ENCODE measurements around the gene LRRC51. TPM values are rescaled to one million over a fixed set of nuclear protein-coding genes. Genes with fewer than 3 reads are reported as not detected.
A peak's percentile ranks its signal among the peaks of the same experiment; 100 is the strongest.
"Not testable (repeated sequence)": the region's sequence is repeated elsewhere in the genome, so short reads cannot be mapped to it uniquely, and the experiment has no call there.

LRRC51 gene
- total RNA-seq, 8 experiments from 2014 or later, result 3.6 to 39.0 (median 12.6) TPM

DNA sequence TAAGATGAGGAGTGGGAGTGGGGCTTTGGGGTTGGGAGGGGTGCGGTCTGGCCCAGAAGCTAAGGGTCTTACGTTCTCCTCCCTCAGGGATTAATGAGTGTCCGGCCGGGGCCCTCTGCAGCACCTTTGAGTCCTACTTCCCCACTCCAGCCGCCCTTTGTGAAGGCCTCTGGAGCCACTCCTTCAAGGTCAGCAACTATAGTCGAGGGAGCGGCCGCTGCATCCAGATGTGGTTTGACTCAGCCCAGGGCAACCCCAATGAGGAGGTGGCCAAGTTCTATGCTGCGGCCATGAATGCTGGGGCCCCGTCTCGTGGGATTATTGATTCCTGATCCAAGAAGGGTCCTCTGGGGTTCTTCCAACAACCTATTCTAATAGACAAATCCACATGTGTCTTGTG is 58.9 kb downstream of the LRRC51 start:
- Histone ChIP-seq H3K27ac (no peak overlapping the region), H3K4me3 (no peak overlapping the region), H3K4me1 (replicated peaks in 1 of 2) (no peaks in the 10 kb centered on the region)
- no peak for ATAC-seq (replicated peaks in 6 of 8)
- WGBS, 10 experiments, result 90 to 100% methylated on average over 2 of the region's 11 CpGs; no CpG with 5 or more reads in 8 of the 10 experiments
- in situ Hi-C loops (cut with MboI; ENCODE audit: low pct_unique_long_range_greater_than_20kb in 2 of 9, low sequenced_read_pairs in 9 of 9, unreplicated experiment in 9 of 9), result no loop called here

GRCh38 chr11:72140661-72141060 is 60.0 kb downstream of the LRRC51 start:
- no peak for ATAC-seq (replicated peaks in 6 of 8)
- H3K4me3 ChIP-seq, result no peak overlapping the region
- in situ Hi-C loops (cut with MboI; ENCODE audit: low pct_unique_long_range_greater_than_20kb in 2 of 9, low sequenced_read_pairs in 9 of 9, unreplicated experiment in 9 of 9), result no loop called here

GRCh38 chr11:72141066-72141465 is 60.4 kb downstream of the LRRC51 start:
- Histone ChIP-seq H3K27ac (no peak overlapping the region), H3K4me3 (no peak overlapping the region), H3K4me1 (replicated peaks in 1 of 2) (no peaks in the 10 kb centered on the region)
- ATAC-seq (replicated peaks in 6 of 8), result no peak
- in situ Hi-C loops (cut with MboI; ENCODE audit: low pct_unique_long_range_greater_than_20kb in 2 of 9, low sequenced_read_pairs in 9 of 9, unreplicated experiment in 9 of 9), result no loop called here
- WGBS, 10 experiments, result 0 to 71% (median 26%) methylated on average over 1 to 3 of the region's 3 CpGs; no CpG with 5 or more reads in 2 of the 10 experiments

More at GRCh38 chr11:72140661-72141060, 60.0 kb downstream of the LRRC51 start:
- Histone ChIP-seq H3K27ac (no peak overlapping the region), H3K4me1 (replicated peaks in 1 of 2) (no peaks in the 10 kb centered on the region)
- 76 to 100% (median 90%) methylated on average over 1 to 2 of the region's 2 CpGs; no CpG with 5 or more reads in 6 of the 10 experiments for WGBS, 10 experiments

DNA sequence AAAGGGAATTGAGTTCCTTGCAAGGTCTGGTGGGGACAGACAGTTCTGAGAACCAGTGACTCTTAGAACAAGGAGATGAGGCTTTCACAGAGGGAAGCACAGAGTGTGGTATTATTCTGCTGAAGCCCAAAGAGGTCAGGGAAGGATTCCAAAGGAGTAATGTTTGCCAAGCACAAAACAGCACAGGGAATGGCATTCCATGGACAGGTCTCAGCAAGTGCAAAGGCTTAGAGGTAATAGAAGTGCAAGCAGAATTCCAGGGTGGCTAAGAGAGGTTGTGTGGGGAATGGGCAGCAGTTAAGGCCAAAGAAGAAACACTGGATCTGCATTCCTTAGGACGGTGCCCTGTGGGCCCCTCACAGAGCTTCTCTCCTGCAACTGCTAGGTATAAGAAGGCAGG is 61.4 kb downstream of the LRRC51 start:
- H3K4me1 ChIP-seq (replicated peaks in 1 of 2); in situ Hi-C loops (cut with MboI; ENCODE audit: low pct_unique_long_range_greater_than_20kb in 2 of 9, low sequenced_read_pairs in 9 of 9, unreplicated experiment in 9 of 9); ATAC-seq (replicated peaks in 6 of 8); H3K4me3 ChIP-seq; H3K27ac ChIP-seq: not testable (repeated sequence)
- no CpG with 5 or more reads among the region's 1 CpG for WGBS, 10 experiments

DNA sequence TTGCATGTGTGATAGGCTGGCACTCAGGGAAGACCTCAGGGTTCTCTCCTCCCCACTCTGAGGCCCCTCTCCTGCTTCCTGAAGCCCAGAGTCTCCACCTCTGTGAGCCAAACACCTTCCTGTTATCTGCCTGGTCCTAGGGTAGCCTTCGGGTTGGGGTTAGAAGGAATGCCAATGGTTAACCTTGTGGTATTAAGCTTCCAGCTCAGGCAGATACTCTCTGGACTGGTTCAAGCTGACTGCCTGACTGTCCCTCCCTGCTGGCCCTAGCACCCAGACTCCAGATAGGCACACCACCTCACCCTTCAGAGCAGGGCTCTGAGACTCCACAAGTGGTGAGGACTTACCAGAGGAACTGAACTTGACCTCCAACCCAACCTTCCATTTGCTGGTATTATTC is 61.9 kb downstream of the LRRC51 start:
- H3K27ac ChIP-seq; in situ Hi-C loops (cut with MboI; ENCODE audit: low pct_unique_long_range_greater_than_20kb in 2 of 9, low sequenced_read_pairs in 9 of 9, unreplicated experiment in 9 of 9); H3K4me3 ChIP-seq; ATAC-seq (replicated peaks in 6 of 8); H3K4me1 ChIP-seq (replicated peaks in 1 of 2): not testable (repeated sequence)
- no CpG with 5 or more reads among the region's 1 CpG for WGBS, 10 experiments

DNA sequence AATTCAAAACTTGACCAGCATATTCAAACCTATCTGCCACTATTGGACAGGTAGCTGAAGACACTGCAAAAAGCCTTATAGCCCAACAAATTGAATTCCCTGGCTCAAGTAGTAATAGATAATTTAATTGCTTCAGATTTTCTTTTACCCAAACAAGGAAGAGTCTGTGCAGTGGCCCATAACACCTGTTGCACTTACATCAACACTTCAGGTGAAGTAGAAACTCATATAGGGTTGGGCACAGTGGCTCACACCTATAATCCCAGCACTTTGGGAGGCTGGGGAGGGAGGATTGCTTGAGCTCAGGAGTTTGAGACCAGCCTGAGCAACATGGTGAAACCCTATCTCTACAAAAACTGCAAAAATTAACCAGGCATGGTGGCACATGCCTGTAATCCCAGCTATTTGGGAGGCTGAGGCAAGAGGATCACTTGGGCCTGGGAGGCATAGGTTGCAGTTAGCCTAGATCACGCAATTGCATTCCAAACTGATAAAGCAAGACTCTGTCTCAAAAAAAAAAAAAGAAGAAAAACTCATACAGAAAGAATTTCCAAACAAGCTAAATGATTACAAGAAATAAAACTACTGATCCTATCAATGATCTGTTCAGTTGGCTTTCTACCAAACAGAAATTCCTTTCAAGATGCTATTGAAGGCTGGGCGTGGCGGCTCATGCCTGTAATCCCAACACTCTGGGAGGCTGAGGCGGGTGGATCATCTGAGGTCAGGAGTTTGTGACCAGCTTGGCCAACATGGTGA is 64.3 kb downstream of the LRRC51 start:
- peak in 2 of 8 experiments; percentile 43 to 63 for ATAC-seq (replicated peaks in 6 of 8)
- no peak overlapping the region for H3K4me3 ChIP-seq
- no peak overlapping the region for H3K27ac ChIP-seq
- in situ Hi-C loops (cut with MboI; ENCODE audit: low pct_unique_long_range_greater_than_20kb in 2 of 9, low sequenced_read_pairs in 9 of 9, unreplicated experiment in 9 of 9), result no loop called here
- H3K4me1 ChIP-seq (replicated peaks in 1 of 2), result no peaks in the 10 kb centered on the region
- 10 to 100% (median 96%) methylated on average over 1 to 4 of the region's 4 CpGs; no CpG with 5 or more reads in 4 of the 10 experiments for WGBS, 10 experiments

Other genes starting within 250 kb of the LRRC51 start
- not detected for gene DEFB108B, start 247.7 kb upstream of the LRRC51 start, total RNA-seq
- not detected for gene DEFB131B, start 202.4 kb upstream of the LRRC51 start, total RNA-seq
- 10 to 100 TPM in 1 of 8 experiments, 1 to 10 TPM in 7; 4.6 to 11.5 (median 7.1) TPM for gene XNDC1N, start 152.3 kb upstream of the LRRC51 start, total RNA-seq
- 10 to 100 TPM; 20.6 to 36.4 (median 31.9) TPM for gene RNF121, start 151.8 kb upstream of the LRRC51 start, total RNA-seq
- gene IL18BP, start 81.9 kb upstream of the LRRC51 start, total RNA-seq, result 1 to 10 TPM; 3.2 to 7.5 (median 4.7) TPM
- gene NUMA1, start 308 bp upstream of the LRRC51 start, total RNA-seq, result 100 to 1,000 TPM in 3 of 8 experiments, 10 to 100 TPM in 5; 76.0 to 217 (median 95.6) TPM
- gene LAMTOR1, start 22.4 kb downstream of the LRRC51 start, total RNA-seq, result 100 to 1,000 TPM in 1 of 8 experiments, 10 to 100 TPM in 7; 49.3 to 120 (median 67.8) TPM
- gene TOMT, start 25.1 kb downstream of the LRRC51 start, total RNA-seq, result not detected
- gene ANAPC15, start 31.8 kb downstream of the LRRC51 start, total RNA-seq, result 10 to 100 TPM; 25.2 to 95.2 (median 38.8) TPM
- gene FOLR3, start 54.9 kb downstream of the LRRC51 start, total RNA-seq, result 10 to 100 TPM in 1 of 8 experiments, 1 to 10 TPM in 1, under 1 TPM in 1, not detected in 5; 0.40 to 27.3 (median 2.0) TPM
- gene FOLR1, start 111.3 kb downstream of the LRRC51 start, total RNA-seq, result 1 to 10 TPM in 3 of 8 experiments, under 1 TPM in 2, not detected in 3; 0.33 to 3.5 (median 1.9) TPM
- gene FOLR2, start 135.9 kb downstream of the LRRC51 start, total RNA-seq, result under 1 TPM in 1 of 8 experiments, not detected in 7; 0.24 TPM
- gene INPPL1, start 143.9 kb downstream of the LRRC51 start, total RNA-seq, result 100 to 1,000 TPM in 2 of 8 experiments, 10 to 100 TPM in 6; 16.6 to 161 (median 41.3) TPM
- 1 to 10 TPM in 3 of 8 experiments, under 1 TPM in 4, not detected in 1; 0.16 to 1.8 (median 0.87) TPM for gene PHOX2A, start 163.3 kb downstream of the LRRC51 start, total RNA-seq